Tibial nerve (tissue), 4 donors: Measurements from ENCODE around the gene PDZD2.

Experiments
- CTCF ChIP-seq, 5 experiments: fragments of 200-600 bp in 3 of 5; fragments of 450-650 bp in 2 of 5; sonication (generic) in 3 of 5; IDR thresholded peaks; one replicate each; pipeline ENCODE4 v1.5.1; 2016 to 2019; ENCODE audit warnings: antibody characterized with exemption in 5 of 5, mild to moderate bottlenecking in 3 of 5, moderate library complexity in 2 of 5
- EP300 ChIP-seq, 2 donors: sonication (generic); formaldehyde crosslinking; IDR thresholded peaks; one replicate each; pipeline ENCODE4 v1.6.1; 2017; ENCODE audit warnings: antibody characterized with exemption in 2 of 2, mild to moderate bottlenecking in 1 of 2
- POLR2A ChIP-seq, 2 donors: fragments of 450-650 bp; IDR thresholded peaks; one replicate each; pipeline ENCODE4 v1.6.1; 2017; ENCODE audit warnings: antibody characterized with exemption in 2 of 2, mild to moderate bottlenecking in 2 of 2, moderate library complexity in 2 of 2

DNA sequence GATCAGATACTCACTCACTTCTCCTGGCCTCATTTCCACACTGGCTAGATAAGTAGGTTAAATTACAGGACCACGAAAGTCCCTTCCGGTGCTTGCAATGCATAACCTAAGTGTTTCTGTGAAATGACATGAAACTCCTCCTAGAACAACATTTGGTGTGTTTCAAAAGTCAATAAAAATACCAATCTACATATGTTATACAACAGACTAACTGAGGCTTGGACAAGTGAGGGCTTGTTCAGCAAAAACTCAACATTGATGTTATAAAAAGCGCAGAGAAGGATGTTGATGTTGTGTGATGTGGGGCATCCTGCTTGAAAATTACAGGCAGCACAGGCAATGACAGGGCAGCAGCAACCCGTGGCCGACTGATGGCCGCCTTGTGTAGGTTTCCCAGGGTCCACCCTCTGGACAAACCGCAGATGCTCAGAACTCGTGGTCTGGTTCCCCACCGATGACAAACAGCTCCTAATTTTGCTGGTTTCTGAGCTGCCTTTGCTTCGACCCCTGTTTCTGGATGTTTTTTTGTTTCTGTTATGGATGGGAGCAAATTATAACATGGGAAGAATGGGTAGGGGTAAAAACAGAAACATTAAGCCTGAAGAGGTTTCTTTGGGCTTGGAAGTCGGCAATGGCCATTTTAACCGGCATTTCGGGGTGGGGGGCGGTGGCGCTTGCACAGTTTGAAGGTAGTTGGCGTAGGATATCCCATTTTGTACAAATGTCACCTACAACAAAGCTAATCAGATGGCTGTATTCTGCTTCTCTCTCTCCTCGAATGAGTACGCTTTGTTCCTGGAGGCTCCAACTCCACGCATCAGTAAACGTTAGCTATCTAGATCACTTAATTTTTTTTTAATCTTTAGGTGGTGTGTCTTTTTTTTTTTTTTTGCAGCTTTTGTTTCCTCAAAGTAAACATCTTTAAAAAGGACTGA, 116.1 kb downstream of the PDZD2 start:
- no peak for TF ChIP-seq CTCF (IDR thresholded peaks at IDR 0.05)
- TF ChIP-seq EP300 (IDR thresholded peaks at IDR 0.05): no peak
- no peak for TF ChIP-seq POLR2A (IDR thresholded peaks at IDR 0.05)
